HEK293 (cell line): Measurements from ENCODE around the gene CMIP.
A peak's percentile ranks its signal among the peaks of the same experiment; 100 is the strongest.

ENCODE experiments used
- HOXC10 ChIP-seq: sonication (generic); formaldehyde crosslinking; IDR thresholded peaks from 2 replicates; pipeline ENCODE4 v1.8.1; 2023; ENCODE audit warnings: mild to moderate bottlenecking, missing genetic modification reagents
- KLF10 ChIP-seq: fragments of 450-650 bp; IDR thresholded peaks from 2 replicates; pipeline ENCODE4 v1.5.1; 2018; ENCODE audit warnings: missing biosample characterization, mild to moderate bottlenecking, missing genetic modification characterization
- MYNN ChIP-seq: fragments of 450-650 bp; formaldehyde crosslinking; IDR thresholded peaks from 2 replicates; pipeline ENCODE4 v1.5.1; 2016; ENCODE audit warnings: missing biosample characterization, missing genetic modification characterization, borderline replicate concordance
- MZF1 ChIP-seq: fragments of 450-650 bp; formaldehyde crosslinking; IDR thresholded peaks from 2 replicates; pipeline ENCODE4 v1.5.1; 2017; ENCODE audit warnings: missing biosample characterization, missing genetic modification characterization, borderline replicate concordance
- ZBTB17 ChIP-seq: fragments of 450-650 bp; formaldehyde crosslinking; IDR thresholded peaks from 2 replicates; pipeline ENCODE4 v1.5.1; 2016; ENCODE audit warnings: missing biosample characterization, missing genetic modification characterization
- ZBTB7A ChIP-seq: fragments of 450-650 bp; formaldehyde crosslinking; IDR thresholded peaks from 2 replicates; pipeline ENCODE4 v1.5.1; 2016; ENCODE audit warnings: low read depth, missing biosample characterization, missing genetic modification characterization
- ZNF202 ChIP-seq: fragments of 450-650 bp; formaldehyde crosslinking; IDR thresholded peaks from 2 replicates; pipeline ENCODE4 v1.5.1; 2016; ENCODE audit warnings: missing biosample characterization, missing genetic modification characterization, borderline replicate concordance
- ZNF211 ChIP-seq: fragments of 450-650 bp; formaldehyde crosslinking; IDR thresholded peaks from 2 replicates; pipeline ENCODE4 v1.5.1; 2016; ENCODE audit warnings: low read depth, missing biosample characterization, missing genetic modification characterization
- ZNF266 ChIP-seq: fragments of 450-650 bp; formaldehyde crosslinking; IDR thresholded peaks from 2 replicates; pipeline ENCODE4 v1.5.1; 2016; ENCODE audit warnings: missing biosample characterization, missing genetic modification characterization, low read depth
- ZNF394 ChIP-seq: fragments of 450-650 bp; formaldehyde crosslinking; IDR thresholded peaks from 2 replicates; pipeline ENCODE4 v1.5.1; 2016; ENCODE audit warnings: missing biosample characterization, missing genetic modification characterization, mild to moderate bottlenecking, moderate library complexity, borderline replicate concordance
- ZNF473 ChIP-seq: fragments of 450-650 bp; formaldehyde crosslinking; IDR thresholded peaks from 2 replicates; pipeline ENCODE4 v1.5.1; 2017; ENCODE audit warnings: missing biosample characterization, missing genetic modification characterization
- ZNF529 ChIP-seq: fragments of 450-650 bp; formaldehyde crosslinking; IDR thresholded peaks from 2 replicates; pipeline ENCODE4 v1.5.1; 2017; ENCODE audit warnings: missing genetic modification characterization, missing biosample characterization; ENCODE audit not compliant: insufficient replicate concordance
- ZNF555 ChIP-seq: fragments of 450-650 bp; formaldehyde crosslinking; conservative IDR thresholded peaks from 2 replicates; pipeline ENCODE4 v1.5.1; 2017; ENCODE audit warnings: missing biosample characterization, mild to moderate bottlenecking, missing genetic modification characterization, inconsistent platforms
- ZNF596 ChIP-seq: fragments of 450-650 bp; IDR thresholded peaks from 2 replicates; pipeline ENCODE4 v1.5.0; 2018; ENCODE audit warnings: missing biosample characterization, mild to moderate bottlenecking, missing genetic modification characterization, moderate library complexity
- ZNF658 ChIP-seq: fragments of 450-650 bp; formaldehyde crosslinking; IDR thresholded peaks from 2 replicates; pipeline ENCODE4; 2016; ENCODE audit warnings: missing biosample characterization, missing genetic modification characterization
- ZNF747 ChIP-seq: fragments of 450-650 bp; formaldehyde crosslinking; IDR thresholded peaks from 2 replicates; pipeline ENCODE4 v1.5.1; 2016; ENCODE audit warnings: missing biosample characterization, missing genetic modification characterization
- TF ChIP-seq, protein P1 (sequence below): fragments of 450-650 bp; formaldehyde crosslinking; IDR thresholded peaks from 2 replicates; pipeline ENCODE4 v1.5.1; 2016; ENCODE audit warnings: missing biosample characterization, missing genetic modification characterization
- TF ChIP-seq, protein P2 (sequence below): fragments of 450-650 bp; formaldehyde crosslinking; IDR thresholded peaks from 2 replicates; pipeline ENCODE4 v1.5.1; 2016; ENCODE audit warnings: missing biosample characterization, missing genetic modification characterization
- TF ChIP-seq, protein P3 (sequence below): fragments of 450-650 bp; formaldehyde crosslinking; IDR thresholded peaks from 2 replicates; pipeline ENCODE4 v1.5.1; 2016; ENCODE audit warnings: missing biosample characterization, missing genetic modification characterization, borderline replicate concordance
- TF ChIP-seq, protein P4 (sequence below): fragments of 450-650 bp; formaldehyde crosslinking; IDR thresholded peaks from 2 replicates; pipeline ENCODE4 v1.5.1; 2016; ENCODE audit warnings: missing biosample characterization, missing genetic modification characterization
- TF ChIP-seq, protein P5 (sequence below): fragments of 450-650 bp; formaldehyde crosslinking; IDR thresholded peaks from 2 replicates; pipeline ENCODE4 v1.5.1; 2016; ENCODE audit warnings: missing biosample characterization, missing genetic modification characterization
- TF ChIP-seq, protein P6 (sequence below): fragments of 450-650 bp; formaldehyde crosslinking; IDR thresholded peaks from 2 replicates; pipeline ENCODE4 v1.5.1; 2017; ENCODE audit warnings: missing biosample characterization, missing genetic modification characterization

The CMIP gene

DNA sequence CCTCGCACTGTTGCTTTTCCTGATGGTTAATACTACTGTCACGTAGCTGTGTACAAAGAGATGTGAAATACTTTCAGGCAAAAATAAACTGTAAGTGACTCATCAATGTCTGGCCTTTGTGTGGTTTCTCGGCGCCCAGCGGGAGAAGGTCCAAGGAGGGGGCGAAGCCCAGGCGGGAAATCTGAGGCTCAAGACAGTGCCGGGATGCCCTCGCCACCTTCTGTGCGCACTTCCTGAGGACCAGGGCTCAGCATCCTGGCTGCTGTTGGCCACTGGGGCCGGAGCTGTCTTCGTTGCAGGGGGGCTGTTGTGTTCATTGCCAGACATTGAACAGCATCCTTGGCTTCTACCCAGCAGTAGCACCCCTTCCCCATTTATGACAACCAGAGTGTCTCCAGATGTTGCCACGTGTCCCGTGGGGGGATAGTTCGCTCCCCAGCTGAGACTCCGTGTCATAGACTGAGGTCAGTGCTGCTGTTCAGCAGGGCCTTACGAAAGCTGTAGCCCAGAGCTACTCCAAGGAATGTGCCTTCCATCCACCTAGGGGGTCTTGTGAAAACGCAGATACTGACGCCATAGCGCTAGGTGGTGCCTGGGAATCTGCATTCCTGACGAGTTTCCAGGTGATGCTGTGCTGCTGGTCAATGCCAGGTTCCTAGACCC, 267.2 kb downstream of the CMIP start (continued):
- TF ChIP-seq ZNF529 (no peak), ZBTB17 (tag by site-specific recombination) (no peak), ZNF747 (tag by site-specific recombination) (no peak), ZNF211 (tag by site-specific recombination) (no peak), ZNF596 (no peak), MYNN (tag by site-specific recombination) (no peak), ZNF473 (tag by site-specific recombination) (no peak), MZF1 (tag by site-specific recombination) (no peak), ZBTB7A (tag by site-specific recombination) (no peak), ZNF394 (tag by site-specific recombination) (no peak), ZNF555 (tag by site-specific recombination) (no peak), HOXC10 (no peak), ZNF202 (no peak), ZNF266 (tag by site-specific recombination) (no peak), ZNF658 (tag by site-specific recombination) (no peak), KLF10 (tag by site-specific recombination) (no peak)
- TF ChIP-seq, protein P1, sequence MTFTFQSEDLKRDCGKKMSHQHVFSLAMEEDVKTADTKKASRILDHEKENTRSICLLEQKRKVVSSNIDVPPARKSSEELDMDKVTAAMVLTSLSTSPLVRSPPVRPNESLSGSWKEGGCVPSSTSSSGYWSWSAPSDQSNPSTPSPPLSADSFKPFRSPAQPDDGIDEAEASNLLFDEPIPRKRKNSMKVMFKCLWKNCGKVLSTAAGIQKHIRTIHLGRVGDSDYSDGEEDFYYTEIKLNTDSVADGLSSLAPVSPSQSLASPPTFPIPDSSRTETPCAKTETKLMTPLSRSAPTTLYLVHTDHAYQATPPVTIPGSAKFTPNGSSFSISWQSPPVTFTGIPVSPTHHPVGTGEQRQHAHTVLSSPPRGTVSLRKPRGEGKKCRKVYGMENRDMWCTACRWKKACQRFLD (tag by site-specific recombination), result no peak
- TF ChIP-seq, protein P2, sequence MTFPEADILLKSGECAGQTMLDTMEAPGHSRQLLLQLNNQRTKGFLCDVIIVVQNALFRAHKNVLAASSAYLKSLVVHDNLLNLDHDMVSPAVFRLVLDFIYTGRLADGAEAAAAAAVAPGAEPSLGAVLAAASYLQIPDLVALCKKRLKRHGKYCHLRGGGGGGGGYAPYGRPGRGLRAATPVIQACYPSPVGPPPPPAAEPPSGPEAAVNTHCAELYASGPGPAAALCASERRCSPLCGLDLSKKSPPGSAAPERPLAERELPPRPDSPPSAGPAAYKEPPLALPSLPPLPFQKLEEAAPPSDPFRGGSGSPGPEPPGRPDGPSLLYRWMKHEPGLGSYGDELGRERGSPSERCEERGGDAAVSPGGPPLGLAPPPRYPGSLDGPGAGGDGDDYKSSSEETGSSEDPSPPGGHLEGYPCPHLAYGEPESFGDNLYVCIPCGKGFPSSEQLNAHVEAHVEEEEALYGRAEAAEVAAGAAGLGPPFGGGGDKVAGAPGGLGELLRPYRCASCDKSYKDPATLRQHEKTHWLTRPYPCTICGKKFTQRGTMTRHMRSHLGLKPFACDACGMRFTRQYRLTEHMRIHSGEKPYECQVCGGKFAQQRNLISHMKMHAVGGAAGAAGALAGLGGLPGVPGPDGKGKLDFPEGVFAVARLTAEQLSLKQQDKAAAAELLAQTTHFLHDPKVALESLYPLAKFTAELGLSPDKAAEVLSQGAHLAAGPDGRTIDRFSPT, result peak; percentile 60; the same call in 1 of the 2 replicates
- TF ChIP-seq, protein P3, sequence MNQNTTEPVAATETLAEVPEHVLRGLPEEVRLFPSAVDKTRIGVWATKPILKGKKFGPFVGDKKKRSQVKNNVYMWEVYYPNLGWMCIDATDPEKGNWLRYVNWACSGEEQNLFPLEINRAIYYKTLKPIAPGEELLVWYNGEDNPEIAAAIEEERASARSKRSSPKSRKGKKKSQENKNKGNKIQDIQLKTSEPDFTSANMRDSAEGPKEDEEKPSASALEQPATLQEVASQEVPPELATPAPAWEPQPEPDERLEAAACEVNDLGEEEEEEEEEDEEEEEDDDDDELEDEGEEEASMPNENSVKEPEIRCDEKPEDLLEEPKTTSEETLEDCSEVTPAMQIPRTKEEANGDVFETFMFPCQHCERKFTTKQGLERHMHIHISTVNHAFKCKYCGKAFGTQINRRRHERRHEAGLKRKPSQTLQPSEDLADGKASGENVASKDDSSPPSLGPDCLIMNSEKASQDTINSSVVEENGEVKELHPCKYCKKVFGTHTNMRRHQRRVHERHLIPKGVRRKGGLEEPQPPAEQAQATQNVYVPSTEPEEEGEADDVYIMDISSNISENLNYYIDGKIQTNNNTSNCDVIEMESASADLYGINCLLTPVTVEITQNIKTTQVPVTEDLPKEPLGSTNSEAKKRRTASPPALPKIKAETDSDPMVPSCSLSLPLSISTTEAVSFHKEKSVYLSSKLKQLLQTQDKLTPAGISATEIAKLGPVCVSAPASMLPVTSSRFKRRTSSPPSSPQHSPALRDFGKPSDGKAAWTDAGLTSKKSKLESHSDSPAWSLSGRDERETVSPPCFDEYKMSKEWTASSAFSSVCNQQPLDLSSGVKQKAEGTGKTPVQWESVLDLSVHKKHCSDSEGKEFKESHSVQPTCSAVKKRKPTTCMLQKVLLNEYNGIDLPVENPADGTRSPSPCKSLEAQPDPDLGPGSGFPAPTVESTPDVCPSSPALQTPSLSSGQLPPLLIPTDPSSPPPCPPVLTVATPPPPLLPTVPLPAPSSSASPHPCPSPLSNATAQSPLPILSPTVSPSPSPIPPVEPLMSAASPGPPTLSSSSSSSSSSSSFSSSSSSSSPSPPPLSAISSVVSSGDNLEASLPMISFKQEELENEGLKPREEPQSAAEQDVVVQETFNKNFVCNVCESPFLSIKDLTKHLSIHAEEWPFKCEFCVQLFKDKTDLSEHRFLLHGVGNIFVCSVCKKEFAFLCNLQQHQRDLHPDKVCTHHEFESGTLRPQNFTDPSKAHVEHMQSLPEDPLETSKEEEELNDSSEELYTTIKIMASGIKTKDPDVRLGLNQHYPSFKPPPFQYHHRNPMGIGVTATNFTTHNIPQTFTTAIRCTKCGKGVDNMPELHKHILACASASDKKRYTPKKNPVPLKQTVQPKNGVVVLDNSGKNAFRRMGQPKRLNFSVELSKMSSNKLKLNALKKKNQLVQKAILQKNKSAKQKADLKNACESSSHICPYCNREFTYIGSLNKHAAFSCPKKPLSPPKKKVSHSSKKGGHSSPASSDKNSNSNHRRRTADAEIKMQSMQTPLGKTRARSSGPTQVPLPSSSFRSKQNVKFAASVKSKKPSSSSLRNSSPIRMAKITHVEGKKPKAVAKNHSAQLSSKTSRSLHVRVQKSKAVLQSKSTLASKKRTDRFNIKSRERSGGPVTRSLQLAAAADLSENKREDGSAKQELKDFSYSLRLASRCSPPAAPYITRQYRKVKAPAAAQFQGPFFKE (tag by site-specific recombination), result peak; percentile 66; the same call in 1 of the 2 replicates
- TF ChIP-seq, protein P4, sequence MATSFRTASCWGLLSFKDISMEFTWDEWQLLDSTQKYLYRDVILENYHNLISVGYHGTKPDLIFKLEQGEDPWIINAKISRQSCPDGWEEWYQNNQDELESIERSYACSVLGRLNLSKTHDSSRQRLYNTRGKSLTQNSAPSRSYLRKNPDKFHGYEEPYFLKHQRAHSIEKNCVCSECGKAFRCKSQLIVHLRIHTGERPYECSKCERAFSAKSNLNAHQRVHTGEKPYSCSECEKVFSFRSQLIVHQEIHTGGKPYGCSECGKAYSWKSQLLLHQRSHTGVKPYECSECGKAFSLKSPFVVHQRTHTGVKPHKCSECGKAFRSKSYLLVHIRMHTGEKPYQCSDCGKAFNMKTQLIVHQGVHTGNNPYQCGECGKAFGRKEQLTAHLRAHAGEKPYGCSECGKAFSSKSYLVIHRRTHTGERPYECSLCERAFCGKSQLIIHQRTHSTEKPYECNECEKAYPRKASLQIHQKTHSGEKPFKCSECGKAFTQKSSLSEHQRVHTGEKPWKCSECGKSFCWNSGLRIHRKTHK (tag by site-specific recombination), result no peak
- TF ChIP-seq, protein P5, sequence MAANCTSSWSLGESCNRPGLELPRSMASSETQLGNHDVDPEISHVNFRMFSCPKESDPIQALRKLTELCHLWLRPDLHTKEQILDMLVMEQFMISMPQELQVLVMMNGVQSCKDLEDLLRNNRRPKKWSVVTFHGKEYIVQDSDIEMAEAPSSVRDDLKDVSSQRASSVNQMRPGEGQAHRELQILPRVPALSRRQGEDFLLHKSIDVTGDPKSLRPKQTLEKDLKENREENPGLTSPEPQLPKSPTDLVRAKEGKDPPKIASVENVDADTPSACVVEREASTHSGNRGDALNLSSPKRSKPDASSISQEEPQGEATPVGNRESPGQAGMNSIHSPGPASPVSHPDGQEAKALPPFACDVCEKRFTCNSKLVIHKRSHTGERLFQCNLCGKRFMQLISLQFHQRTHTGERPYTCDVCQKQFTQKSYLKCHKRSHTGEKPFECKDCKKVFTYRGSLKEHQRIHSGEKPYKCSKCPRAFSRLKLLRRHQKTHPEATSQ (tag by site-specific recombination), result no peak
- TF ChIP-seq, protein P6, sequence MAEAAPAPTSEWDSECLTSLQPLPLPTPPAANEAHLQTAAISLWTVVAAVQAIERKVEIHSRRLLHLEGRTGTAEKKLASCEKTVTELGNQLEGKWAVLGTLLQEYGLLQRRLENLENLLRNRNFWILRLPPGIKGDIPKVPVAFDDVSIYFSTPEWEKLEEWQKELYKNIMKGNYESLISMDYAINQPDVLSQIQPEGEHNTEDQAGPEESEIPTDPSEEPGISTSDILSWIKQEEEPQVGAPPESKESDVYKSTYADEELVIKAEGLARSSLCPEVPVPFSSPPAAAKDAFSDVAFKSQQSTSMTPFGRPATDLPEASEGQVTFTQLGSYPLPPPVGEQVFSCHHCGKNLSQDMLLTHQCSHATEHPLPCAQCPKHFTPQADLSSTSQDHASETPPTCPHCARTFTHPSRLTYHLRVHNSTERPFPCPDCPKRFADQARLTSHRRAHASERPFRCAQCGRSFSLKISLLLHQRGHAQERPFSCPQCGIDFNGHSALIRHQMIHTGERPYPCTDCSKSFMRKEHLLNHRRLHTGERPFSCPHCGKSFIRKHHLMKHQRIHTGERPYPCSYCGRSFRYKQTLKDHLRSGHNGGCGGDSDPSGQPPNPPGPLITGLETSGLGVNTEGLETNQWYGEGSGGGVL (tag by site-specific recombination), result no peak; the same call in 1 of the 2 replicates
